HL-60 (cell line): ENCODE measurements around the gene HOXC13.

Source experiments
- DNase-seq, 2 experiments: peaks; one replicate each; pipeline ENCODE4 v3.0.0-alpha.2; 2010 to 2020; ENCODE audit warnings: low read depth in 1 of 2, low spot score in 1 of 2
- H3K27ac ChIP-seq: fragments of 250-450 bp; sonication (Bioruptor Pico); replicated peaks from 2 replicates; pipeline ENCODE4 v1.5.1; 2020; ENCODE audit warnings: mild to moderate bottlenecking, moderate library complexity
- H3K27me3 ChIP-seq: fragments of 250-450 bp; sonication (Bioruptor Pico); 2 replicates; pipeline ENCODE4 v1.5.1; 2021; ENCODE audit warnings: mild to moderate bottlenecking, moderate library complexity; ENCODE audit not compliant: insufficient read depth, poor library complexity, severe bottlenecking
- H3K4me3 ChIP-seq: replicated peaks from 2 replicates; pipeline ENCODE4 v1.5.1; 2011; ENCODE audit warnings: mild to moderate bottlenecking, control low read depth, low read length; ENCODE audit not compliant: insufficient read depth
- GABPA ChIP-seq: IDR thresholded peaks from 2 replicates; pipeline ENCODE4 v1.6.1; 2012; ENCODE audit warnings: low read depth
- POLR2AphosphoS5 ChIP-seq: IDR thresholded peaks from 2 replicates; pipeline ENCODE4 v1.6.1; 2012; ENCODE audit warnings: low read depth
- REST ChIP-seq: IDR thresholded peaks from 2 replicates; pipeline ENCODE4 v1.6.1; 2012; ENCODE audit warnings: low read depth; ENCODE audit not compliant: insufficient replicate concordance
- SPI1 ChIP-seq: IDR thresholded peaks from 2 replicates; pipeline ENCODE4 v1.6.1; 2012; ENCODE audit warnings: low read depth, mild to moderate bottlenecking, borderline replicate concordance
- TF ChIP-seq, protein P1 (sequence below): IDR thresholded peaks from one replicate; pipeline ENCODE4 v1.5.1; 2011; ENCODE audit warnings: low read length, control low read depth, inconsistent platforms; ENCODE audit not compliant: insufficient read depth

Gene HOXC13

DNA sequence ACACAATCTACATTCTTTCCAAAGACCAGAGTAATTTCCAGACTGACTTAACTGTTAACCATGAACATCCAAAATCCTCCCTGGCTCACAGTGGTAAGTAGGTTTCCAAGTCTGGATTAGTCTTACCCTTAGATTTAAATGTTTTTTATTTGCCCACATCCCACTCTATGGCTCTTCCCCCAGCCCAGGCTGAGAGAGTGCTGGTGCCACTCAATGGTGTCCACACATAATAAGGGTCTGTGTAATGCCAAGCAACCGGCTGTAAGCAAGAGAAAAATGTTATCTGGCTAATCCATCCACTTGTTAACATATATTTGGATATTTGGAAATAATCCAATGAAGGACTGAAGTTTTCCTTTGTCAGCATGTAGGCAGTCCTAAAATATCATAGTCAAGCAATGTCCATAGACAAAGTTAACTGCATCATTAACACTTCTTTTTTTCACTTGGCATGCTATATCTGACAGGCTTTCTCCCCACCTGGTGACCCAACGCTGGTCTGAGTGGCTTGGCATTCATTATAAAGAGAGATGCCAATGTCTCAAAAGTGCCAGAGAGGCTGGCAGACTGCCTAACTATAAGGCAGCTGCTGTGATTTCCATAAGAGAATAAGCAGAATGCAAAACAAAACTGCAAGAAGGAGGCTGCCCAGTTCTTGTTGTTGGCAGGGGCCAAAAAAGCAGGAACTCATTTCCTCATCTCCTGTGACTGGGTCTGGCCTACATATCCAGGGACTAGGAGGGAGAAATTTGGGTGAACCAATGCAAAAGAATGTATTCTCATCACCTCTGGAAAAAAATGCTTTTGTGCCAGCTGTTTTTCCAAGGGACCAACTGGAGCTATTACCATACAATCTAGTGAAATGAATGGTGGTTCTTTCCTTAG lies 13.9 kb upstream of the HOXC13 start:
- Histone ChIP-seq H3K4me3 (no peak overlapping the region), H3K27me3 (peaks cover 73% of the 10 kb centered on the region), H3K27ac (no peak overlapping the region)
- DNase-seq, result no peak
- no peak for TF ChIP-seq POLR2AphosphoS5
- TF ChIP-seq GABPA, result no peak
- no peak for TF ChIP-seq REST
- TF ChIP-seq, protein P1, sequence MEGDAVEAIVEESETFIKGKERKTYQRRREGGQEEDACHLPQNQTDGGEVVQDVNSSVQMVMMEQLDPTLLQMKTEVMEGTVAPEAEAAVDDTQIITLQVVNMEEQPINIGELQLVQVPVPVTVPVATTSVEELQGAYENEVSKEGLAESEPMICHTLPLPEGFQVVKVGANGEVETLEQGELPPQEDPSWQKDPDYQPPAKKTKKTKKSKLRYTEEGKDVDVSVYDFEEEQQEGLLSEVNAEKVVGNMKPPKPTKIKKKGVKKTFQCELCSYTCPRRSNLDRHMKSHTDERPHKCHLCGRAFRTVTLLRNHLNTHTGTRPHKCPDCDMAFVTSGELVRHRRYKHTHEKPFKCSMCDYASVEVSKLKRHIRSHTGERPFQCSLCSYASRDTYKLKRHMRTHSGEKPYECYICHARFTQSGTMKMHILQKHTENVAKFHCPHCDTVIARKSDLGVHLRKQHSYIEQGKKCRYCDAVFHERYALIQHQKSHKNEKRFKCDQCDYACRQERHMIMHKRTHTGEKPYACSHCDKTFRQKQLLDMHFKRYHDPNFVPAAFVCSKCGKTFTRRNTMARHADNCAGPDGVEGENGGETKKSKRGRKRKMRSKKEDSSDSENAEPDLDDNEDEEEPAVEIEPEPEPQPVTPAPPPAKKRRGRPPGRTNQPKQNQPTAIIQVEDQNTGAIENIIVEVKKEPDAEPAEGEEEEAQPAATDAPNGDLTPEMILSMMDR, result no peak
- no peak for TF ChIP-seq SPI1

DNA sequence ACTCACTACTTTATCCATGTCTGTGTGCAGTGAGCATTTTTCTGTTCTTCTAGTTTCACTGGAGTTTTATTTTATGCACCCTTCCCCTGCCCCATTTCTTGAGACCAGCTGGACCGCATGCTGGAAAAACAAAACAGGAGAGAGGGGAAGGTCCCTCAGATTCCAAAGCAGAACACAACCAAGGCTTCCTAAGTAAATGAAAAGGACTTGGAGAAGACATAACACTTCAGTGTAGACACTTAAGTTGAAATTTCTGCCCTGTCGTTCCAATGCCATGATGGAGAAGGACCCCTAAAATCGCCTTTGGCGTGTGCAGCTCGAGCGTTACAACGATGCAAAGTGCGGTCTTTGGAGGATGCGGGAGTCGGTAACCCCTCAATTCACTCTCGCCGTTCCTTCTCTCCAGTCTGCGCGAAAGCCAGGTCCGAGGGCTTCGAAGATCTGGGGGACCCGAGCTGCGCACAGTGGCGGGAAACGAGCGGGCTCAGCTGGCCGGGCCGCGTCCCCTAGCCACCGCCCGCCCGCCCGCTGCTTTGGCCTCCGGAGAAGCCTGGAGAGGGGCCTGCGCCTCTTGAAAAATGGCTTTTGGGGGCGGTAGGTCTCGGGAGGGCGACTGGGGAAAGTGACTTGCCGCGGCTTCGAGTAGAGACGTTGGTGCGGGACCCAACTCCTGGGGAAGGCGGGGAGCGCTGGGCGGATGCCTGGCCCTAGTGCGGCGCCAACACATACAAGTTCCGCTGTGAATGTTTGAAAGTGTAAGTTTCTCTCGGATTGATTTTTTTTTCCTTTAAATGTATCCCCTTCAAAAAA lies 11.2 kb upstream of the HOXC13 start:
- no peak for TF ChIP-seq GABPA
- TF ChIP-seq, protein P1, result no peak
- TF ChIP-seq SPI1, result no peak
- no peak for TF ChIP-seq REST
- TF ChIP-seq POLR2AphosphoS5, result no peak
- no peak overlapping the region for H3K4me3 ChIP-seq

DNA sequence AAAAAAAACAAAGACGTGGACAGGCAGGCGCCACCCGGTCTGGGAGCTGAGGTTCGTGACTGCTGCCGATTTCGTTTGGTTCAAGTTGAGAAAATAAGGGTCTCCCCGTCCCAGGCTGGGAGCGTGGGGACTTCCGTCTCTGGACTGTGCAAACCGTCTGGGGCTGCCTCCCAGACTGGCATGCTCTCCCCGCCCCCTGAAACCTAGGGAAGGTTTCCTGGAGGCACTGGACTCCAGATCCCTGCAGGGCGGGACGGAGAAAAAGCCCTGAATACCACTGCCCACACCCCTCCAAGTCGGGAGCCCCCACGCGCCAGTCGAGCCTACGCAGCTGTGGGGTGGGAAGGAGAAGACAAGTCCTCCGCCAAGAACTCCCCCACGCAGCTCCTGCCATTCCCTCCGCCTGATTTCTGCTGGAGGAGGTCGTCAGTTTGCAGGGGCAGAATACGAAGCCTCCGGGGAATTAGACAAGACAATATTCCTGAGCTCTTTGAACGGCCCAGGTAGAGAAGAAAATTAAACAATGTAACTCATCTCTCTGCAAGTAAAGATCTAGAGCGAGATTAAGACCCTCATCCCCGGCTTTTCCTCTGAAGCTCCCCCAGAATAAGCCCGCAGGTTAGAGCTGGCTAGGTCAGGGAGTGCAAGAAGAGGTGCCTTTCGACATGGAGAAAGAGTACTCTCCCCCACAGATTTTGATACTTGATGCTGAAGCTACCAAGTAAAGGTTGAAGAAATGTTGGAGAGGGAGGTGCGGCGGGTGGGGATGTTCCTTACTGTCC lies 10.4 kb upstream of the HOXC13 start:
- H3K27me3 ChIP-seq, result peaks cover 90% of the 10 kb centered on the region
- no peak overlapping the region for H3K4me3 ChIP-seq
- no peak overlapping the region for H3K27ac ChIP-seq
- no peak for DNase-seq
- no peak for TF ChIP-seq SPI1
- TF ChIP-seq, protein P1, result no peak
- TF ChIP-seq POLR2AphosphoS5, result no peak
- TF ChIP-seq GABPA, result no peak
- TF ChIP-seq REST, result no peak

More for the DNA sequence above, 11.2 kb upstream of the HOXC13 start:
- DNase-seq, result no peak
- H3K27ac ChIP-seq, result no peak overlapping the region
- H3K27me3 ChIP-seq, result peaks cover 87% of the 10 kb centered on the region
